C4-2B (cell line): ENCODE results near the gene LTBP1.

Experiments used
- H3K27ac ChIP-seq: fragments of 450-650 bp; 2 replicates; pipeline ENCODE4 v1.5.1; 2017
- CTCF ChIP-seq: fragments of 450-650 bp; conservative IDR thresholded peaks from 2 replicates; pipeline ENCODE4 v1.5.1; 2017; ENCODE audit warnings: mild to moderate bottlenecking
- ZFX ChIP-seq: fragments of 450-650 bp; IDR thresholded peaks from 2 replicates; pipeline ENCODE4 v1.6.1; 2017

LTBP1 gene

GRCh38 chr2:33298233-33298632 is 351.5 kb downstream of the LTBP1 start:
- no peak overlapping the region for H3K27ac ChIP-seq
- TF ChIP-seq ZFX (no peak), CTCF (no peak)

GRCh38 chr2:33301355-33301754 is 354.6 kb downstream of the LTBP1 start:
- no peak for TF ChIP-seq CTCF
- no peak for TF ChIP-seq ZFX
- H3K27ac ChIP-seq, result no peak overlapping the region

- no peak overlapping the region for H3K27ac ChIP-seq
- TF ChIP-seq CTCF (no peak), ZFX (no peak)
Measured at GRCh38 chr2:33302348-33302747, 355.6 kb downstream of the LTBP1 start.

- H3K27ac ChIP-seq, result no peak overlapping the region
- TF ChIP-seq ZFX, result no peak
- no peak for TF ChIP-seq CTCF
Measured at GRCh38 chr2:33304032-33304864, 357.5 kb downstream of the LTBP1 start.

- no peak overlapping the region for H3K27ac ChIP-seq
- TF ChIP-seq CTCF (no peak), ZFX (no peak)
Measured at GRCh38 chr2:33307659-33308270, 361.0 kb downstream of the LTBP1 start.

GRCh38 chr2:33312355-33312754 is 365.6 kb downstream of the LTBP1 start:
- no peak for TF ChIP-seq ZFX
- TF ChIP-seq CTCF, result no peak
- no peak overlapping the region for H3K27ac ChIP-seq

GRCh38 chr2:33313039-33313438 is 366.3 kb downstream of the LTBP1 start:
- H3K27ac ChIP-seq, result no peak overlapping the region
- TF ChIP-seq ZFX (no peak), CTCF (no peak)
